Ramos (cell line): ENCODE measurements around the gene BCORL1.

Experiments used
- in situ Hi-C: fragments of 300-500 bp; cut with MboI; formaldehyde crosslinking; loops from one replicate; pipeline ENCODE4 v1.14.3; 2022; ENCODE audit warnings: low sequenced_read_pairs; ENCODE audit not compliant: unreplicated experiment

Gene BCORL1

GRCh38 chrX:130084631-130085237 lies 102.3 kb downstream of the BCORL1 start:
- in situ Hi-C loops = loop anchor here (5.0 to 10.0 kb wide), 2 partner anchors 38 to 90 kb away; partner anchors contain the start of gene RAB33A

- in situ Hi-C loops = loop anchor here (10.0 kb wide), 1 partner anchor 89 kb away; the partner anchor contains the start of gene RAB33A
These were observed 103.4 kb downstream of the BCORL1 start for GRCh38 chrX:130085551-130086446.

GRCh38 chrX:130086447-130087206 lies 104.2 kb downstream of the BCORL1 start:
- in situ Hi-C loops = loop anchor here (10.0 kb wide), 1 partner anchor 88 kb away; the partner anchor contains the start of gene RAB33A

- in situ Hi-C loops = no loop called here
These were observed 107.9 kb downstream of the BCORL1 start for GRCh38 chrX:130090364-130090763.

- in situ Hi-C loops = no loop called here
These were observed 109.6 kb downstream of the BCORL1 start for GRCh38 chrX:130091980-130092522.

- in situ Hi-C loops = no loop called here
These were observed 110.8 kb downstream of the BCORL1 start for GRCh38 chrX:130093271-130093670.

- in situ Hi-C loops = no loop called here
These were observed 112.3 kb downstream of the BCORL1 start for GRCh38 chrX:130094696-130095095.

GRCh38 chrX:130095249-130096030 lies 113.0 kb downstream of the BCORL1 start:
- in situ Hi-C loops = no loop called here

GRCh38 chrX:130097507-130098209 lies 115.2 kb downstream of the BCORL1 start:
- in situ Hi-C loops = no loop called here

- in situ Hi-C loops = no loop called here
These were observed 115.7 kb downstream of the BCORL1 start for GRCh38 chrX:130098210-130098552.

- in situ Hi-C loops = no loop called here
These were observed 117.7 kb downstream of the BCORL1 start for GRCh38 chrX:130100180-130100579.

- in situ Hi-C loops = no loop called here
These were observed 121.2 kb downstream of the BCORL1 start for GRCh38 chrX:130103605-130104004.

GRCh38 chrX:130105244-130105643 lies 122.8 kb downstream of the BCORL1 start:
- in situ Hi-C loops = no loop called here

GRCh38 chrX:130106071-130106470 lies 123.6 kb downstream of the BCORL1 start:
- in situ Hi-C loops = no loop called here
